ENCODE measurements around the gene JMJD6. TPM values are rescaled to one million over a fixed set of nuclear protein-coding genes. Genes with fewer than 3 reads are reported as not detected.

Gene JMJD6
- total and polyA plus RNA-seq, 2 of the 8 experiments (the other 6 are each of a cell fraction or from before 2014, with no cell fraction given): 8.6 to 18.6 TPM

- no peak for TF ChIP-seq SIX5 (IDR thresholded peaks at IDR 0.05; ENCODE audit: low read depth, low read length)
- no peak for TF ChIP-seq SUZ12 (IDR thresholded peaks at IDR 0.05; ENCODE audit: low read length)
- TF ChIP-seq SRF (IDR thresholded peaks at IDR 0.05; ENCODE audit: low read depth, low read length): no peak
Observed at GRCh38 chr17:76721463-76721862, 4.9 kb downstream of the JMJD6 start (continued).

All from H1 (cell line).